Fibroblast of lung (primary cell): ENCODE measurements around the gene LPP.

Source experiments
- CTCF ChIP-seq, 2 donors: IDR thresholded peaks in 1 of 2; conservative IDR thresholded peaks in 1 of 2; 1 replicate in 1 of 2; 2 replicates in 1 of 2; pipeline ENCODE4 v1.5.1; 2011 to 2012; ENCODE audit warnings: low read length in 2 of 2, control low read depth in 1 of 2, inconsistent platforms in 1 of 2, low read depth in 1 of 2, mild to moderate bottlenecking in 1 of 2
- EZH2 ChIP-seq: IDR thresholded peaks from 2 replicates; pipeline ENCODE4 v1.5.1; 2012; ENCODE audit warnings: low read length, control low read depth, mild to moderate bottlenecking; ENCODE audit errors: missing control alignments

GRCh38 chr3:188187053-188187452 lies 33.1 kb downstream of the LPP start:
- TF ChIP-seq EZH2 (no peak), CTCF (conservative IDR thresholded peaks at IDR 0.05 in 1 of 2, IDR thresholded peaks at IDR 0.05 in 1 of 2; ENCODE audit: low read depth in 1 of 2, low read length in 2 of 2) (no peak)
